H1 (cell line): ENCODE measurements around the gene RHOG. TPM values are rescaled to one million over a fixed set of nuclear protein-coding genes. Genes with fewer than 3 reads are reported as not detected.

ENCODE experiments used
- CTCF ChIA-PET: fragments of 300-600 bp; sonication (Branson Sonifier 250); formaldehyde crosslinking; loops from one replicate; lab custom pipeline; 2021; ENCODE audit not compliant: partially characterized antibody; lab: Charles Lee
- POLR2A ChIA-PET: fragments of 300-600 bp; sonication (Branson Sonifier 250); formaldehyde crosslinking; loops from one replicate; lab custom pipeline; 2021; ENCODE audit warnings: inconsistent platforms; ENCODE audit not compliant: partially characterized antibody; lab: Charles Lee
- DNase-seq, 2 experiments: peaks; one replicate each; pipeline versions ENCODE4 v3.0.0 to v3.0.0-alpha.2; 2010 to 2022; ENCODE audit warnings: low spot score in 2 of 2, low read depth in 1 of 2, mixed read lengths in 1 of 2
- FAIRE-seq: peaks from 2 replicates; lab custom pipeline; 2011; peaks lifted over from hg19 to GRCh38; lab: Jason Lieb, UNC
- H2AFZ ChIP-seq: 2 replicates; pipeline ENCODE4 v1.8.1; 2012; ENCODE audit warnings: low read length, inconsistent platforms
- H2AK5ac ChIP-seq: 2 replicates; pipeline ENCODE4 v1.6.1; 2013; ENCODE audit warnings: low read depth, low read length
- H2BK120ac ChIP-seq: replicated peaks from 2 replicates; pipeline ENCODE3; 2013; ENCODE audit warnings: low read depth, low read length, inconsistent platforms
- H2BK12ac ChIP-seq: 2 replicates; pipeline ENCODE4 v1.6.1; 2013; ENCODE audit warnings: low read depth, low read length
- H2BK15ac ChIP-seq: 2 replicates; pipeline ENCODE4 v1.6.1; 2013; ENCODE audit warnings: low read length
- H2BK20ac ChIP-seq: 2 replicates; pipeline ENCODE4 v1.6.1; 2013; ENCODE audit warnings: low read length
- H2BK5ac ChIP-seq: 2 replicates; pipeline ENCODE4 v1.6.1; 2013; ENCODE audit warnings: low read depth, low read length
- H3K14ac ChIP-seq: 2 replicates; pipeline ENCODE4 v1.6.1; 2013; ENCODE audit warnings: inconsistent platforms; ENCODE audit not compliant: insufficient read length
- H3K18ac ChIP-seq: 2 replicates; pipeline ENCODE4 v1.6.1; 2013; ENCODE audit warnings: low read length; ENCODE audit errors: extremely low read depth
- H3K23ac ChIP-seq: 2 replicates; pipeline ENCODE4 v1.6.1; 2013; ENCODE audit warnings: inconsistent platforms; ENCODE audit not compliant: insufficient read length
- H3K23me2 ChIP-seq: 2 replicates; pipeline ENCODE4 v1.6.1; 2013; ENCODE audit warnings: low read depth, low read length
- H3K27ac ChIP-seq: 2 replicates; pipeline ENCODE4 v1.6.1; 2011; ENCODE audit warnings: low read depth, low read length, inconsistent platforms
- H3K27me3 ChIP-seq, 4 experiments: replicated peaks in 1 of 4; 1 replicate in 1 of 4; 2 replicates in 3 of 4; pipeline versions ENCODE4 v1.6.1 to v1.8.1; 2011 to 2013; ENCODE audit warnings: low read length in 3 of 4, mild to moderate bottlenecking in 3 of 4, inconsistent platforms in 2 of 4, mixed read lengths in 2 of 4, moderate library complexity in 1 of 4; ENCODE audit not compliant: control insufficient read depth in 3 of 4, insufficient read depth in 3 of 4; ENCODE audit errors: extremely low read depth in 1 of 4
- H3K36me3 ChIP-seq, 4 experiments: 2 replicates each; pipeline versions ENCODE4 v1.6.1 to v1.8.1; 2011 to 2013; ENCODE audit warnings: mild to moderate bottlenecking in 4 of 4, low read length in 3 of 4, moderate library complexity in 2 of 4, control low read depth in 1 of 4, inconsistent platforms in 1 of 4; ENCODE audit not compliant: insufficient read depth in 4 of 4, control insufficient read depth in 2 of 4
- H3K4ac ChIP-seq: replicated peaks from 2 replicates; pipeline ENCODE3; 2013; ENCODE audit warnings: low read length, low read depth, mixed read lengths, inconsistent platforms; ENCODE audit not compliant: insufficient read length
- H3K4me1 ChIP-seq, 4 experiments: replicated peaks in 1 of 4; 1 replicate in 1 of 4; 2 replicates in 3 of 4; pipeline versions ENCODE4 v1.6.1 to v1.8.1; 2011 to 2013; ENCODE audit warnings: low read length in 3 of 4, inconsistent platforms in 2 of 4, mixed read lengths in 1 of 4; ENCODE audit not compliant: insufficient read depth in 4 of 4, control insufficient read depth in 3 of 4
- H3K4me2 ChIP-seq, 2 experiments: 2 replicates each; pipeline versions ENCODE4 v1.6.1 to v1.8.1; 2011 to 2013; ENCODE audit warnings: low read depth in 2 of 2, low read length in 2 of 2, control low read depth in 1 of 2, inconsistent platforms in 1 of 2, mild to moderate bottlenecking in 1 of 2; ENCODE audit not compliant: insufficient read depth in 1 of 2
- H3K4me3 ChIP-seq, 4 experiments: fragments of 200-600, 300-600 bp in 1 of 4; sonication (generic), shearing (Covaris generic), sonication (Bioruptor Twin) in 1 of 4; 2 replicates each; pipeline versions ENCODE4 v1.5.1 to v1.8.1; 2011 to 2016; ENCODE audit warnings: low read length in 4 of 4, low read depth in 3 of 4, control low read depth in 2 of 4, inconsistent platforms in 2 of 4, mild to moderate bottlenecking in 2 of 4, mixed read lengths in 1 of 4, moderate library complexity in 1 of 4; ENCODE audit not compliant: insufficient read depth in 2 of 4; ENCODE audit errors: extremely low read depth in 1 of 4
- H3K56ac ChIP-seq: replicated peaks from 2 replicates; pipeline ENCODE3; 2013; ENCODE audit warnings: low read depth, mild to moderate bottlenecking, mixed read lengths, low read length, inconsistent platforms; ENCODE audit not compliant: insufficient read length
- H3K79me1 ChIP-seq: 2 replicates; pipeline ENCODE4 v1.6.1; 2013; ENCODE audit warnings: low read depth, low read length, control low read depth
- H3K79me2 ChIP-seq, 2 experiments: 2 replicates each; pipeline versions ENCODE4 v1.6.1 to v1.8.1; 2012 to 2013; ENCODE audit warnings: low read length in 2 of 2, mild to moderate bottlenecking in 2 of 2, inconsistent platforms in 1 of 2; ENCODE audit not compliant: insufficient read depth in 2 of 2, control insufficient read depth in 1 of 2
- H3K9ac ChIP-seq, 4 experiments: replicated peaks in 1 of 4; 1 replicate in 1 of 4; 2 replicates in 3 of 4; pipeline versions ENCODE4 v1.6.1 to v1.8.1; 2011 to 2013; ENCODE audit warnings: low read depth in 3 of 4, low read length in 3 of 4, control low read depth in 2 of 4, mild to moderate bottlenecking in 2 of 4, moderate library complexity in 2 of 4, inconsistent platforms in 1 of 4; ENCODE audit errors: extremely low read depth in 1 of 4
- H3K9me3 ChIP-seq, 2 experiments: 2 replicates each; pipeline versions ENCODE4 v1.6.1 to v1.8.1; 2012 to 2013; ENCODE audit warnings: mild to moderate bottlenecking in 2 of 2, moderate library complexity in 2 of 2, control low read depth in 1 of 2, inconsistent platforms in 1 of 2, low read depth in 1 of 2, low read length in 1 of 2, mixed read lengths in 1 of 2; ENCODE audit not compliant: insufficient read depth in 2 of 2
- H4K20me1 ChIP-seq, 2 experiments: replicated peaks in 1 of 2; 2 replicates each; pipeline versions ENCODE3 to v1.8.1; 2011 to 2013; ENCODE audit warnings: inconsistent platforms in 2 of 2, low read length in 2 of 2, mild to moderate bottlenecking in 1 of 2; ENCODE audit not compliant: insufficient read depth in 2 of 2, control insufficient read depth in 1 of 2
- H4K5ac ChIP-seq: 2 replicates; pipeline ENCODE4 v1.6.1; 2013; ENCODE audit warnings: low read length, low read depth, mixed read lengths, inconsistent platforms; ENCODE audit not compliant: insufficient read length
- H4K8ac ChIP-seq: 2 replicates; pipeline ENCODE4 v1.8.0; 2013; ENCODE audit warnings: mild to moderate bottlenecking, moderate library complexity, low read length, inconsistent platforms; ENCODE audit not compliant: insufficient read depth; ENCODE audit errors: extremely low read depth
- H4K91ac ChIP-seq: replicated peaks from 2 replicates; pipeline ENCODE3; 2013; ENCODE audit warnings: low read length, mixed read lengths, inconsistent platforms; ENCODE audit not compliant: insufficient read length
- CBX5 ChIP-seq: fragments of 300-800, 300-1000 bp; sonication (generic); IDR thresholded peaks from 2 replicates; pipeline ENCODE4 v1.7.1; 2016; ENCODE audit warnings: antibody characterized with exemption, low read length, low read depth
- CTCF ChIP-seq, 3 experiments: IDR thresholded peaks; 1 replicate in 2 of 3; 2 replicates in 1 of 3; pipeline versions ENCODE4 v1.5.1 to v1.6.1; 2011; ENCODE audit warnings: low read length in 3 of 3, mild to moderate bottlenecking in 3 of 3, inconsistent platforms in 2 of 3, low read depth in 1 of 3, moderate library complexity in 1 of 3; ENCODE audit not compliant: insufficient read depth in 1 of 3; ENCODE audit errors: control extremely low read depth in 1 of 3
- RAD21 ChIP-seq, 2 experiments: IDR thresholded peaks in 1 of 2; conservative IDR thresholded peaks in 1 of 2; 2 replicates each; pipeline ENCODE4 v1.6.1; 2011; ENCODE audit warnings: low read depth in 2 of 2, low read length in 2 of 2, improper control_type of control experiment in 1 of 2, inconsistent platforms in 1 of 2, mild to moderate bottlenecking in 1 of 2, moderate library complexity in 1 of 2
- TEAD4 ChIP-seq: IDR thresholded peaks from 2 replicates; pipeline ENCODE4 v1.6.1; 2012; ENCODE audit warnings: low read depth, low read length, inconsistent platforms, mixed read lengths
- WGBS, 2 experiments: shearing (Covaris generic) in 1 of 2; methylation state at CpG; one replicate each; pipeline versions ENCODE4 v1.1.6 to v1.1.7; 2013 to 2015; ENCODE audit warnings: low lambda C conversion rate in 2 of 2, mixed read lengths in 2 of 2, inconsistent platforms in 1 of 2, low coverage in 1 of 2, missing lambda C conversion rate in 1 of 2; ENCODE audit not compliant: insufficient replicate concordance in 2 of 2, insufficient coverage in 1 of 2, insufficient read length in 1 of 2; ENCODE audit errors: extremely low coverage in 1 of 2, missing lambda C conversion rate in 1 of 2; 5-methylcytosine and 5-hydroxymethylcytosine counted together
- polyA plus RNA-seq, 7 experiments: library from polyadenylated mRNA; depleted of rRNA in 3 of 7; stranded (reverse) in 5 of 7; unstranded in 2 of 7; fragments of >200 nt in 5 of 7; fragments of 200-250 nt in 2 of 7; gene quantifications; 1 replicate in 5 of 7; 2 replicates in 1 of 7; 4 replicates in 1 of 7; pipeline versions ENCODE4 v1.2.1 to v1.2.3, GENCODE V29; 2011 to 2013; ENCODE audit warnings: missing spikeins in 2 of 7, mixed read lengths in 2 of 7
- total RNA-seq: library from RNA; stranded (reverse); fragmentation: NEBNext Ultra II Directional; extraction: Animal tissue kit (Norgen Biotek cat#: 25700); gene quantifications from 2 replicates; pipeline ENCODE4 v1.2.1, GENCODE V29; 2021
- TF ChIP-seq, protein P1 (sequence below): IDR thresholded peaks from 2 replicates; pipeline ENCODE4 v1.6.1; 2012; ENCODE audit warnings: low read length, inconsistent platforms

The RHOG gene
- total and polyA plus RNA-seq, 2 of the 8 experiments (the other 6 are each of a cell fraction or from before 2014, with no cell fraction given) = 28.3 to 69.6 TPM

- WGBS, 2 experiments = 29% methylated on average over 5 of the region's 5 CpGs; no CpG with 5 or more reads in 1 of the 2 experiments
- Histone ChIP-seq H3K27me3 (no peaks in the 10 kb centered on the region), H4K20me1 (peaks cover 0 to 2% of the 10 kb centered on the region in 2 experiments), H3K27ac (0 out of 2 replicates have a peak overlapping the region, but pooled peaks have one; percentile 31), H3K23ac (no peak overlapping the region), H3K9ac (peak overlapping the region in 3 of 4 experiments; percentile 34 to 74 (median 72); a peak in 6 of 7 replicates), H2AK5ac (no peak overlapping the region), H3K4me3 (peak overlapping the region; percentile 66 to 84 (median 74)), H3K4me2 (peak overlapping the region; percentile 47 to 91), H4K8ac (peak overlapping the region; percentile 43; the same call in 1 of the 2 replicates), H2BK15ac (no peak overlapping the region), H4K5ac (peak overlapping the region; percentile 75), H3K4ac (no peak overlapping the region), H3K79me1 (peaks cover 4% of the 10 kb centered on the region), H3K79me2 (peaks cover 0 to 5% of the 10 kb centered on the region in 2 experiments; a peak in 2 of 4 replicates), H4K91ac (no peak overlapping the region), H2BK5ac (no peak overlapping the region; the same call in 1 of the 2 replicates), H3K9me3 (no peaks in the 10 kb centered on the region), H2AFZ (no peak overlapping the region), H3K36me3 (no peaks in the 10 kb centered on the region), H3K4me1 (peaks cover 0 to 8% (median 5%) of the 10 kb centered on the region in 4 experiments; a peak in 5 of 7 replicates), H2BK20ac (no peak overlapping the region), H3K18ac (peak overlapping the region; percentile 93), H2BK120ac (no peak overlapping the region), H2BK12ac (no peak overlapping the region), H3K23me2 (peaks cover 2% of the 10 kb centered on the region; the same call in 1 of the 2 replicates), H3K56ac (peak overlapping the region; percentile 40), H3K14ac (peak overlapping the region; percentile 6)
- POLR2A ChIA-PET = interaction anchor here (1.0 to 4.3 kb wide), 9 partner anchors 10 to 430 kb away, joined by 3 to 32 read pairs (median 4); partner anchors contain the start of genes NUP98 and ZNF195
- CTCF ChIA-PET = interaction anchor here (0.6 to 10.8 kb wide), 36 partner anchors 11 to 296 kb away, joined by 3 to 81 read pairs (median 4); partner anchors contain the start of genes NUP98 and STIM1
- peak; percentile 84 for FAIRE-seq
- no peak for DNase-seq
- peak; percentile 54 to 66 for TF ChIP-seq RAD21 (IDR thresholded peaks at IDR 0.05 in 1 of 2, conservative IDR thresholded peaks at IDR 0.05 in 1 of 2; ENCODE audit: low read depth in 2 of 2, low read length in 2 of 2)
- TF ChIP-seq, protein P1, sequence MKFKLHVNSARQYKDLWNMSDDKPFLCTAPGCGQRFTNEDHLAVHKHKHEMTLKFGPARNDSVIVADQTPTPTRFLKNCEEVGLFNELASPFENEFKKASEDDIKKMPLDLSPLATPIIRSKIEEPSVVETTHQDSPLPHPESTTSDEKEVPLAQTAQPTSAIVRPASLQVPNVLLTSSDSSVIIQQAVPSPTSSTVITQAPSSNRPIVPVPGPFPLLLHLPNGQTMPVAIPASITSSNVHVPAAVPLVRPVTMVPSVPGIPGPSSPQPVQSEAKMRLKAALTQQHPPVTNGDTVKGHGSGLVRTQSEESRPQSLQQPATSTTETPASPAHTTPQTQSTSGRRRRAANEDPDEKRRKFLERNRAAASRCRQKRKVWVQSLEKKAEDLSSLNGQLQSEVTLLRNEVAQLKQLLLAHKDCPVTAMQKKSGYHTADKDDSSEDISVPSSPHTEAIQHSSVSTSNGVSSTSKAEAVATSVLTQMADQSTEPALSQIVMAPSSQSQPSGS = 0 out of 2 replicates have a peak, but pooled peaks have one; percentile 35
- TF ChIP-seq CTCF (IDR thresholded peaks at IDR 0.05; ENCODE audit: control extremely low read depth in 1 of 3, insufficient read depth in 1 of 3, low read depth in 1 of 3, low read length in 3 of 3) = peak in 2 of 3 experiments; percentile 48 to 60; a peak in 3 of 4 replicates
- TF ChIP-seq TEAD4 = 0 out of 2 replicates have a peak, but pooled peaks have one; percentile 38
- no peak for TF ChIP-seq CBX5
These were observed 31.7 kb downstream of the RHOG start for GRCh38 chr11:3808861-3809623.
